WTC11 (cell line): ENCODE measurements around the gene SLC13A3. TPM values are rescaled to one million over a fixed set of nuclear protein-coding genes. Genes with fewer than 3 reads are reported as not detected.
A peak's percentile ranks its signal among the peaks of the same experiment; 100 is the strongest.

Source experiments
- ATAC-seq: fragments of 200-7000 bp; cut with Tn5 transposase; 2 replicates; pipeline ENCODE4 v1.10.0; 2021; ENCODE audit warnings: mild to moderate bottlenecking, moderate library complexity
- CTCF ChIA-PET: fragments of 300-600 bp; sonication (Branson Sonifier 250); formaldehyde crosslinking; loops from one replicate; lab custom pipeline; 2021; ENCODE audit warnings: antibody characterized with exemption; lab: Charles Lee
- POLR2A ChIA-PET: fragments of 350-600 bp; sonication (Branson Sonifier 250); formaldehyde crosslinking; loops from one replicate; lab custom pipeline; 2021; ENCODE audit warnings: antibody characterized with exemption; lab: Charles Lee
- DNase-seq: peaks from one replicate; pipeline ENCODE4 v3.0.0; 2021; ENCODE audit warnings: low spot score
- H3K27ac Mint-ChIP-seq: 2 replicates; pipeline ENCODE4 v1.8.0; 2021; ENCODE audit warnings: mixed read lengths
- H3K27me3 Mint-ChIP-seq: 2 replicates; pipeline ENCODE4 v1.8.0; 2021; ENCODE audit warnings: low read depth, mild to moderate bottlenecking, moderate library complexity, mixed read lengths
- H3K36me3 Mint-ChIP-seq: 2 replicates; pipeline ENCODE4 v1.8.0; 2021; ENCODE audit warnings: mixed read lengths
- H3K4me1 Mint-ChIP-seq: 2 replicates; pipeline ENCODE4 v1.8.0; 2022; ENCODE audit warnings: mixed read lengths
- H3K4me3 Mint-ChIP-seq: 2 replicates; pipeline ENCODE4 v1.8.0; 2021; ENCODE audit warnings: mild to moderate bottlenecking, moderate library complexity, mixed read lengths
- H3K9me3 Mint-ChIP-seq: 2 replicates; pipeline ENCODE4 v1.8.0; 2021; ENCODE audit warnings: mixed read lengths
- ATF1 ChIP-seq: sonication (generic); formaldehyde crosslinking; IDR thresholded peaks from 2 replicates; pipeline ENCODE4 v1.8.1; 2023; ENCODE audit warnings: mild to moderate bottlenecking, moderate library complexity, missing genetic modification reagents
- CREB1 ChIP-seq: sonication (generic); formaldehyde crosslinking; IDR thresholded peaks from 2 replicates; pipeline ENCODE4 v1.8.0; 2023; ENCODE audit warnings: mild to moderate bottlenecking, missing genetic modification reagents
- CREM ChIP-seq: sonication (generic); formaldehyde crosslinking; IDR thresholded peaks from 2 replicates; pipeline ENCODE4 v1.8.1; 2022; ENCODE audit warnings: mild to moderate bottlenecking, missing genetic modification reagents, moderate library complexity
- ELF4 ChIP-seq: sonication (generic); formaldehyde crosslinking; IDR thresholded peaks from 2 replicates; pipeline ENCODE4 v1.8.1; 2022; ENCODE audit warnings: low read depth, mild to moderate bottlenecking, moderate library complexity, missing genetic modification reagents
- ETV6 ChIP-seq: sonication (generic); formaldehyde crosslinking; IDR thresholded peaks from 2 replicates; pipeline ENCODE4 v1.8.1; 2022; ENCODE audit warnings: mild to moderate bottlenecking, missing genetic modification reagents
- FOXK1 ChIP-seq: sonication (generic); formaldehyde crosslinking; IDR thresholded peaks from 2 replicates; pipeline ENCODE4 v1.8.0; 2022; ENCODE audit warnings: mild to moderate bottlenecking, moderate library complexity, missing genetic modification reagents
- FOXP1 ChIP-seq: sonication (generic); formaldehyde crosslinking; IDR thresholded peaks from 2 replicates; pipeline ENCODE4 v1.8.0; 2022; ENCODE audit warnings: missing genetic modification reagents, mild to moderate bottlenecking, moderate library complexity, borderline replicate concordance
- JUN ChIP-seq: sonication (generic); formaldehyde crosslinking; IDR thresholded peaks from 2 replicates; pipeline ENCODE4 v1.8.0; 2023; ENCODE audit warnings: mild to moderate bottlenecking, missing genetic modification reagents
- KAT7 ChIP-seq: sonication (generic); formaldehyde crosslinking; IDR thresholded peaks from 2 replicates; pipeline ENCODE4 v1.8.1; 2023; ENCODE audit warnings: missing genetic modification reagents, mild to moderate bottlenecking, borderline replicate concordance
- NFYB ChIP-seq: sonication (generic); formaldehyde crosslinking; conservative IDR thresholded peaks from 2 replicates; pipeline ENCODE4 v1.8.0; 2022; ENCODE audit warnings: low read depth, missing genetic modification reagents
- NR3C1 ChIP-seq: sonication (generic); formaldehyde crosslinking; conservative IDR thresholded peaks from 2 replicates; pipeline ENCODE4 v1.8.1; 2023; ENCODE audit warnings: low read depth, mild to moderate bottlenecking, missing genetic modification reagents
- SP1 ChIP-seq: sonication (generic); formaldehyde crosslinking; conservative IDR thresholded peaks from 2 replicates; pipeline ENCODE4 v1.8.1; 2022; ENCODE audit warnings: missing genetic modification reagents
- ZNF219 ChIP-seq: sonication (generic); formaldehyde crosslinking; IDR thresholded peaks from 2 replicates; pipeline ENCODE4 v1.8.0; 2023; ENCODE audit warnings: missing genetic modification reagents, mild to moderate bottlenecking, borderline replicate concordance
- ZNF232 ChIP-seq: sonication (generic); formaldehyde crosslinking; IDR thresholded peaks from 2 replicates; pipeline ENCODE4 v1.8.0; 2022; ENCODE audit warnings: mild to moderate bottlenecking, missing genetic modification reagents
- total RNA-seq: library from RNA; stranded (reverse); gene quantifications from 3 replicates; pipeline ENCODE4 v1.2.3, GENCODE V29; 2021
- TF ChIP-seq, protein P1 (sequence below): fragments of 250-450 bp; sonication (Bioruptor Pico); conservative IDR thresholded peaks from 2 replicates; pipeline ENCODE4 v1.9.0; 2021; ENCODE audit warnings: mild to moderate bottlenecking
- TF ChIP-seq, protein P2 (sequence below): sonication (generic); formaldehyde crosslinking; IDR thresholded peaks from 2 replicates; pipeline ENCODE4 v1.8.1; 2022; ENCODE audit warnings: mild to moderate bottlenecking, missing genetic modification reagents, moderate library complexity, borderline replicate concordance
- TF ChIP-seq, protein P3 (sequence below): sonication (generic); formaldehyde crosslinking; IDR thresholded peaks from 2 replicates; pipeline ENCODE4 v1.8.1; 2023; ENCODE audit warnings: mild to moderate bottlenecking, missing genetic modification reagents, moderate library complexity
- TF ChIP-seq, protein P4 (sequence below): sonication (generic); formaldehyde crosslinking; IDR thresholded peaks from 2 replicates; pipeline ENCODE4 v1.8.0; 2022; ENCODE audit warnings: mild to moderate bottlenecking, missing genetic modification reagents
- TF ChIP-seq, protein P5 (sequence below): sonication (generic); formaldehyde crosslinking; conservative IDR thresholded peaks from 2 replicates; pipeline ENCODE4 v1.8.1; 2023; ENCODE audit warnings: mild to moderate bottlenecking, low read depth, missing genetic modification reagents, moderate library complexity
- TF ChIP-seq, protein P6 (sequence below): sonication (generic); formaldehyde crosslinking; IDR thresholded peaks from 2 replicates; pipeline ENCODE4 v1.8.0; 2023; ENCODE audit warnings: missing genetic modification reagents, mild to moderate bottlenecking, borderline replicate concordance
- TF ChIP-seq, protein P7 (sequence below): sonication (generic); formaldehyde crosslinking; IDR thresholded peaks from 2 replicates; pipeline ENCODE4 v1.8.0; 2022; ENCODE audit warnings: mild to moderate bottlenecking, missing genetic modification reagents

Gene SLC13A3
- total RNA-seq, 1 experiment from 2014 or later, result 10.6 TPM

DNA sequence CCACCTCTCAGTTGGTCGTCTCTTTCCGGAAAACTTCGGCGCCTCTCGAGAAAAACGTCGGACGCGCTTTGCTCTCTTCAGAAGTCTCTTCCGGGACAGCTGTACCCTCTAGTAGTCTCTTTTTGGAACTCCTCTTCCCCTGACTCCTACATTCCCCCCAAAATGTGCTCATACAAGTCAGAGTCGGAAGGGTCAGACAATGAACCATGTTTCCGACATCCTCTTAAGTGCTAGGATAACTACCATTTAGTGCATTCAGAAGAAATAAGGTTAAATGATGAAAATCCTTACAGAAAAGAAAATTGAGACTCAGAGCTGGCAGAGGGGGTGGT, 38.5 kb upstream of the SLC13A3 start (continued):
- TF ChIP-seq, protein P1, sequence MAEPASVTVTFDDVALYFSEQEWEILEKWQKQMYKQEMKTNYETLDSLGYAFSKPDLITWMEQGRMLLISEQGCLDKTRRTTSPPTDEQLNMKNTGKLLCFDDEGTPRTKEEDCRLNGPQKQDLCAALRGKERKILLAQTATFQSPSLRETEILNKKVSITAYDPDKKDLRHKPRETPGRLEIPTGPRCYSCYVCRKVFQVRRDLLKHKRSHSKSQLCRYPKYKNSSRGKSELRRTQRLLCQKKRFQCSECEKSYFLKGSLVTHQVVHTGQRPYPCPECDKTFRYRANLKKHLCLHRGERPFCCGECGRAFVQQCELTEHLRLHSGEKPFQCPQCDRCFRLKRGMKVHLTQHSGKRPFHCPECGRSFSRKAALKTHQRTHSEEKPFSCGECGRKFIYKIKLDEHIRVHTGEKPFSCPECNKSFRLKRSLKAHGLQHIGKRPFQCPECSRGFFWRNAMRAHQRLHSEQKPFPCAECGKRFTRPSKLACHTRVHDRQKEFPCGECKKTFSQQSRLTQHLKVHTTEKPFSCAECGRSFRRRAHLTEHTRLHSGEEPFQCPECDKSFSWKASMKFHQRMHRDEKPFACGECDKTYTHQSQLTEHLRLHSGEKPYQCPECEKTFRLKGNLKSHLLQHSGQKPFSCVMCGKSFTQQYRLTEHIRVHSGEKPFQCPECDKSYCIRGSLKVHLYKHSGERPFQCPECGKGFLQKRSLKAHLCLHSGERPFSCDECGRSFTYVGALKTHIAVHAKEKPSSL (CRISPR knock-in tag), result no peak
- TF ChIP-seq, protein P2, sequence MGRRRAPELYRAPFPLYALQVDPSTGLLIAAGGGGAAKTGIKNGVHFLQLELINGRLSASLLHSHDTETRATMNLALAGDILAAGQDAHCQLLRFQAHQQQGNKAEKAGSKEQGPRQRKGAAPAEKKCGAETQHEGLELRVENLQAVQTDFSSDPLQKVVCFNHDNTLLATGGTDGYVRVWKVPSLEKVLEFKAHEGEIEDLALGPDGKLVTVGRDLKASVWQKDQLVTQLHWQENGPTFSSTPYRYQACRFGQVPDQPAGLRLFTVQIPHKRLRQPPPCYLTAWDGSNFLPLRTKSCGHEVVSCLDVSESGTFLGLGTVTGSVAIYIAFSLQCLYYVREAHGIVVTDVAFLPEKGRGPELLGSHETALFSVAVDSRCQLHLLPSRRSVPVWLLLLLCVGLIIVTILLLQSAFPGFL (CRISPR knock-in tag), result no peak
- TF ChIP-seq, protein P3, sequence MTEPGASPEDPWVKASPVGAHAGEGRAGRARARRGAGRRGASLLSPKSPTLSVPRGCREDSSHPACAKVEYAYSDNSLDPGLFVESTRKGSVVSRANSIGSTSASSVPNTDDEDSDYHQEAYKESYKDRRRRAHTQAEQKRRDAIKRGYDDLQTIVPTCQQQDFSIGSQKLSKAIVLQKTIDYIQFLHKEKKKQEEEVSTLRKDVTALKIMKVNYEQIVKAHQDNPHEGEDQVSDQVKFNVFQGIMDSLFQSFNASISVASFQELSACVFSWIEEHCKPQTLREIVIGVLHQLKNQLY (CRISPR knock-in tag), result no peak

DNA sequence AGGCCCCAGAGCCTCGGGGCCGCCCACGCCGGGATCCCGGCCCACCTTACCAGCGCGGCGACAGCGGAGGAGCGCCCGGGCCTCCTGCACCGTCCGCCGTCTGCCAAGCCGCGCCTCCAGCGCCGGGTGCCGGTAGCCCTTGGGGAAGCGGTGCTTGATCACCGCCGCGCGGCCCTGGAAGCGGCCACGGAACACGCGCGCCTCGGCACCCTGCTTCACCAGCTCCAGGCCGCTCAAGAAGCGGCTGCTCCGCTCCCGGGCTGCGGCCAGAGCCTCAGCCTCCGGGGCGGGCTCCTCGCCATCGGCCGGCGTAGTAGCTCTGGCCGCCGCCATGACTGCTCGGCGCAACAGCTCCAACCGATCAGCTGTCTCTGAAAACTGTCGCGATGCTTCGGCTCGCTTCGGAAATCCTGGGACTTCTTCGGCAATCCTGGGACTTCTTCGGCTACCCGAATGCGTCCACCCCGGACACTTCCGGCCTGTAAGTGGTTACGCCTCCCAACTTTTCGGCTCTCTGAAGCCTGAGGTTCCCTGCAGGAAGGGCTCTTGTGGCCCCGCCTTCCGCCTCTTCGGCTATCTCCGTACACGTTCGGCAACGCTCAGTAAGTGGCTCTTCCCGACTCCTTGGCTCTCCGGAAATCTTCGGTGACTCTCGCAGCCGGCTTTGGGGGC, 38.0 kb upstream of the SLC13A3 start, which contains the start of gene TP53RK:
TP53RK (minus strand) TSS at position 363 of the 672 bp plus-strand sequence; CDS start at position 333, 30 bp downstream.
- ChIA-PET POLR2A (no interaction called here), CTCF (interaction anchor here (0.6 to 1.5 kb wide), 7 partner anchors 9 to 694 kb away, joined by 3 to 7 read pairs (median 3); no protein-coding TSS in a partner anchor)
- Mint-ChIP-seq H3K27ac (peak within 1 kb of the TSS; percentile 99), H3K9me3 (peaks cover 5% of the 10 kb centered on the region), H3K27me3 (no peaks in the 10 kb centered on the region), H3K4me1 (peaks cover 32% of the 10 kb centered on the region), H3K4me3 (peak within 1 kb of the TSS; percentile 96), H3K36me3 (peaks cover 18% of the 10 kb centered on the region)
- ATAC-seq, result peak; percentile 98
- DNase-seq, result peak; percentile 99
- 0 out of 2 replicates have a peak, but pooled peaks have one; percentile 59 for TF ChIP-seq CREB1 (CRISPR knock-in tag)
- 0 out of 2 replicates have a peak, but pooled peaks have one; percentile 59 for TF ChIP-seq FOXP1 (CRISPR knock-in tag)
- TF ChIP-seq, protein P4, sequence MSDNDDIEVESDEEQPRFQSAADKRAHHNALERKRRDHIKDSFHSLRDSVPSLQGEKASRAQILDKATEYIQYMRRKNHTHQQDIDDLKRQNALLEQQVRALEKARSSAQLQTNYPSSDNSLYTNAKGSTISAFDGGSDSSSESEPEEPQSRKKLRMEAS (CRISPR knock-in tag), result peak; percentile 57
- peak; percentile 21; the same call in 1 of the 2 replicates for TF ChIP-seq SP1
- TF ChIP-seq, protein P5, sequence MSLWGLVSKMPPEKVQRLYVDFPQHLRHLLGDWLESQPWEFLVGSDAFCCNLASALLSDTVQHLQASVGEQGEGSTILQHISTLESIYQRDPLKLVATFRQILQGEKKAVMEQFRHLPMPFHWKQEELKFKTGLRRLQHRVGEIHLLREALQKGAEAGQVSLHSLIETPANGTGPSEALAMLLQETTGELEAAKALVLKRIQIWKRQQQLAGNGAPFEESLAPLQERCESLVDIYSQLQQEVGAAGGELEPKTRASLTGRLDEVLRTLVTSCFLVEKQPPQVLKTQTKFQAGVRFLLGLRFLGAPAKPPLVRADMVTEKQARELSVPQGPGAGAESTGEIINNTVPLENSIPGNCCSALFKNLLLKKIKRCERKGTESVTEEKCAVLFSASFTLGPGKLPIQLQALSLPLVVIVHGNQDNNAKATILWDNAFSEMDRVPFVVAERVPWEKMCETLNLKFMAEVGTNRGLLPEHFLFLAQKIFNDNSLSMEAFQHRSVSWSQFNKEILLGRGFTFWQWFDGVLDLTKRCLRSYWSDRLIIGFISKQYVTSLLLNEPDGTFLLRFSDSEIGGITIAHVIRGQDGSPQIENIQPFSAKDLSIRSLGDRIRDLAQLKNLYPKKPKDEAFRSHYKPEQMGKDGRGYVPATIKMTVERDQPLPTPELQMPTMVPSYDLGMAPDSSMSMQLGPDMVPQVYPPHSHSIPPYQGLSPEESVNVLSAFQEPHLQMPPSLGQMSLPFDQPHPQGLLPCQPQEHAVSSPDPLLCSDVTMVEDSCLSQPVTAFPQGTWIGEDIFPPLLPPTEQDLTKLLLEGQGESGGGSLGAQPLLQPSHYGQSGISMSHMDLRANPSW (CRISPR knock-in tag), result no peak
- 0 out of 2 replicates have a peak, but pooled peaks have one; percentile 19 for TF ChIP-seq ZNF232
- 0 out of 2 replicates have a peak, but pooled peaks have one; percentile 42 for TF ChIP-seq ELF4 (CRISPR knock-in tag)
- TF ChIP-seq, protein P6, sequence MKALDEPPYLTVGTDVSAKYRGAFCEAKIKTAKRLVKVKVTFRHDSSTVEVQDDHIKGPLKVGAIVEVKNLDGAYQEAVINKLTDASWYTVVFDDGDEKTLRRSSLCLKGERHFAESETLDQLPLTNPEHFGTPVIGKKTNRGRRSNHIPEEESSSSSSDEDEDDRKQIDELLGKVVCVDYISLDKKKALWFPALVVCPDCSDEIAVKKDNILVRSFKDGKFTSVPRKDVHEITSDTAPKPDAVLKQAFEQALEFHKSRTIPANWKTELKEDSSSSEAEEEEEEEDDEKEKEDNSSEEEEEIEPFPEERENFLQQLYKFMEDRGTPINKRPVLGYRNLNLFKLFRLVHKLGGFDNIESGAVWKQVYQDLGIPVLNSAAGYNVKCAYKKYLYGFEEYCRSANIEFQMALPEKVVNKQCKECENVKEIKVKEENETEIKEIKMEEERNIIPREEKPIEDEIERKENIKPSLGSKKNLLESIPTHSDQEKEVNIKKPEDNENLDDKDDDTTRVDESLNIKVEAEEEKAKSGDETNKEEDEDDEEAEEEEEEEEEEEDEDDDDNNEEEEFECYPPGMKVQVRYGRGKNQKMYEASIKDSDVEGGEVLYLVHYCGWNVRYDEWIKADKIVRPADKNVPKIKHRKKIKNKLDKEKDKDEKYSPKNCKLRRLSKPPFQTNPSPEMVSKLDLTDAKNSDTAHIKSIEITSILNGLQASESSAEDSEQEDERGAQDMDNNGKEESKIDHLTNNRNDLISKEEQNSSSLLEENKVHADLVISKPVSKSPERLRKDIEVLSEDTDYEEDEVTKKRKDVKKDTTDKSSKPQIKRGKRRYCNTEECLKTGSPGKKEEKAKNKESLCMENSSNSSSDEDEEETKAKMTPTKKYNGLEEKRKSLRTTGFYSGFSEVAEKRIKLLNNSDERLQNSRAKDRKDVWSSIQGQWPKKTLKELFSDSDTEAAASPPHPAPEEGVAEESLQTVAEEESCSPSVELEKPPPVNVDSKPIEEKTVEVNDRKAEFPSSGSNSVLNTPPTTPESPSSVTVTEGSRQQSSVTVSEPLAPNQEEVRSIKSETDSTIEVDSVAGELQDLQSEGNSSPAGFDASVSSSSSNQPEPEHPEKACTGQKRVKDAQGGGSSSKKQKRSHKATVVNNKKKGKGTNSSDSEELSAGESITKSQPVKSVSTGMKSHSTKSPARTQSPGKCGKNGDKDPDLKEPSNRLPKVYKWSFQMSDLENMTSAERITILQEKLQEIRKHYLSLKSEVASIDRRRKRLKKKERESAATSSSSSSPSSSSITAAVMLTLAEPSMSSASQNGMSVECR (CRISPR knock-in tag), result peak; percentile 79
- TF ChIP-seq JUN (CRISPR knock-in tag), result peak; percentile 64; the same call in 1 of the 2 replicates
- no peak for TF ChIP-seq ZNF219 (CRISPR knock-in tag)
- TF ChIP-seq NR3C1, result 0 out of 2 replicates have a peak, but pooled peaks have one; percentile 24
- TF ChIP-seq ETV6 (CRISPR knock-in tag), result no peak
- peak; percentile 75; the same call in 1 of the 2 replicates for TF ChIP-seq KAT7 (CRISPR knock-in tag)
- TF ChIP-seq NFYB (CRISPR knock-in tag), result no peak
- TF ChIP-seq, protein P7, sequence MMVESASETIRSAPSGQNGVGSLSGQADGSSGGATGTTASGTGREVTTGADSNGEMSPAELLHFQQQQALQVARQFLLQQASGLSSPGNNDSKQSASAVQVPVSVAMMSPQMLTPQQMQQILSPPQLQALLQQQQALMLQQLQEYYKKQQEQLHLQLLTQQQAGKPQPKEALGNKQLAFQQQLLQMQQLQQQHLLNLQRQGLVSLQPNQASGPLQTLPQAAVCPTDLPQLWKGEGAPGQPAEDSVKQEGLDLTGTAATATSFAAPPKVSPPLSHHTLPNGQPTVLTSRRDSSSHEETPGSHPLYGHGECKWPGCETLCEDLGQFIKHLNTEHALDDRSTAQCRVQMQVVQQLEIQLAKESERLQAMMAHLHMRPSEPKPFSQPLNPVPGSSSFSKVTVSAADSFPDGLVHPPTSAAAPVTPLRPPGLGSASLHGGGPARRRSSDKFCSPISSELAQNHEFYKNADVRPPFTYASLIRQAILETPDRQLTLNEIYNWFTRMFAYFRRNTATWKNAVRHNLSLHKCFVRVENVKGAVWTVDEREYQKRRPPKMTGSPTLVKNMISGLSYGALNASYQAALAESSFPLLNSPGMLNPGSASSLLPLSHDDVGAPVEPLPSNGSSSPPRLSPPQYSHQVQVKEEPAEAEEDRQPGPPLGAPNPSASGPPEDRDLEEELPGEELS (CRISPR knock-in tag), result peak; percentile 68; the same call in 1 of the 2 replicates
- TF ChIP-seq CREM (CRISPR knock-in tag), result 0 out of 2 replicates have a peak, but pooled peaks have one; percentile 59
- TF ChIP-seq FOXK1 (CRISPR knock-in tag), result peak; percentile 87
- no peak for TF ChIP-seq ATF1 (CRISPR knock-in tag)
